Spleen (tissue), 11 donors: ENCODE results near the gene NUDT17. TPM values are rescaled to one million over a fixed set of nuclear protein-coding genes. Genes with fewer than 3 reads are reported as not detected.
"Not testable (repeated sequence)": the region's sequence is repeated elsewhere in the genome, so short reads cannot be mapped to it uniquely, and the experiment has no call there.

ENCODE experiments used
- DNase-seq: peaks from one replicate; pipeline ENCODE4 v3.0.0-alpha.2; 2020
- H3K27ac ChIP-seq, 8 donors: fragments of 200-600 bp; sonication (generic) in 7 of 8; 1 replicate in 4 of 8; 2 replicates in 4 of 8; pipeline versions ENCODE4 v1.5.0 to v1.8.0; 2016 to 2021; ENCODE audit warnings: inconsistent platforms in 4 of 8, mild to moderate bottlenecking in 4 of 8, moderate library complexity in 1 of 8
- H3K27me3 ChIP-seq, 7 donors: fragments of 200-600 bp; sonication (generic) in 6 of 7; replicated peaks in 1 of 7; 1 replicate in 4 of 7; 2 replicates in 3 of 7; pipeline versions ENCODE4 v1.5.0 to v1.8.0; 2016 to 2021; ENCODE audit warnings: inconsistent platforms in 3 of 7, mild to moderate bottlenecking in 1 of 7
- H3K36me3 ChIP-seq, 6 donors: fragments of 200-600 bp; sonication (generic) in 5 of 6; 1 replicate in 4 of 6; 2 replicates in 2 of 6; pipeline versions ENCODE4 v1.5.0 to v1.8.0; 2016 to 2021; ENCODE audit warnings: inconsistent platforms in 2 of 6
- H3K4me1 ChIP-seq, 6 donors: fragments of 200-600 bp; sonication (generic) in 5 of 6; 1 replicate in 3 of 6; 2 replicates in 3 of 6; pipeline versions ENCODE4 v1.5.0 to v1.8.0; 2016 to 2021; ENCODE audit warnings: inconsistent platforms in 3 of 6
- H3K4me3 ChIP-seq, 8 donors: fragments of 200-600 bp; sonication (generic) in 7 of 8; 1 replicate in 4 of 8; 2 replicates in 4 of 8; pipeline versions ENCODE4 v1.5.0 to v1.8.0; 2016 to 2021; ENCODE audit warnings: inconsistent platforms in 4 of 8, mild to moderate bottlenecking in 4 of 8, moderate library complexity in 2 of 8
- H3K9me3 ChIP-seq, 8 donors: fragments of 200-600 bp; sonication (generic) in 7 of 8; 1 replicate in 4 of 8; 2 replicates in 4 of 8; pipeline versions ENCODE4 v1.5.0 to v1.8.0; 2016 to 2021; ENCODE audit warnings: inconsistent platforms in 4 of 8
- CTCF ChIP-seq, 11 experiments: fragments of 200-600 bp in 7 of 11; fragments of 450-650 bp in 4 of 11; sonication (generic) in 4 of 11; IDR thresholded peaks in 8 of 11; conservative IDR thresholded peaks in 3 of 11; 1 replicate in 7 of 11; 2 replicates in 4 of 11; pipeline versions ENCODE4 v1.4.0 to v1.8.0; 2016 to 2021; ENCODE audit warnings: antibody characterized with exemption in 11 of 11, inconsistent platforms in 4 of 11, mild to moderate bottlenecking in 1 of 11
- POLR2A ChIP-seq, 3 donors: fragments of 450-650 bp; IDR thresholded peaks; one replicate each; pipeline ENCODE4 v1.5.1; 2017; ENCODE audit warnings: antibody characterized with exemption in 3 of 3, mild to moderate bottlenecking in 1 of 3
- POLR2AphosphoS5 ChIP-seq, 3 donors: sonication (generic); formaldehyde crosslinking; IDR thresholded peaks; one replicate each; pipeline ENCODE4 v1.5.1; 2017; ENCODE audit warnings: antibody characterized with exemption in 3 of 3
- WGBS, 5 donors: extraction: QIAGEN DNeasy Blood & Tissue Kit in 3 of 5; methylation state at CpG; one replicate each; pipeline versions ENCODE4 v1.1.5 to v1.1.7; 2013 to 2018; 5-methylcytosine and 5-hydroxymethylcytosine counted together
- intact Hi-C: fragments of 100-400 bp; cut with DNase I; formaldehyde crosslinking; loops from one replicate; pipeline ENCODE4 v1.15.0; 2023; ENCODE audit warnings: low total_unique reads
- polyA plus RNA-seq, 3 donors: library from polyadenylated mRNA; stranded (reverse); fragments of 200-250 nt; gene quantifications; one replicate each; pipeline ENCODE4 v1.2.1, GENCODE V29; 2013
- total RNA-seq, 7 donors: library from RNA; depleted of rRNA in 3 of 7; stranded (reverse); fragments of >200 nt in 3 of 7; fragmentation: NEBNext Ultra II Directional in 4 of 7; extraction: Animal tissue kit (Norgen Biotek cat#: 25700) in 4 of 7; gene quantifications; one replicate each; pipeline versions ENCODE4 v1.1.0 to v1.2.1, GENCODE V29; 2016 to 2021
- donor health status: healthy with polysubstance abuse.
- donor health status: DM: no; HTN: no; CAD: no; lungs with moderate emphysema.
- donor health status: DM: no; HTN: no; CAD: no.
- donor health status: Bipolar disorder and iron deficiency.
- donor health status: healthy.
- donor health status: DM: no; HTN: no; CAD: no.
- donor health status: DM: yes; HTN: yes; CAD: no.

NUDT17 gene
- total and polyA plus RNA-seq, 10 donors: 4.3 to 7.5 (median 5.3) TPM

- H3K9me3 ChIP-seq: no peaks in the 10 kb centered on the region
- intact Hi-C loops: no loop called here
These were observed 41.0 kb upstream of the NUDT17 start for GRCh38 chr1:145804235-145805045.

GRCh38 chr1:145805057-145805456 lies 40.4 kb upstream of the NUDT17 start:
- no peak for DNase-seq
- Histone ChIP-seq H3K27me3 (no peaks in the 10 kb centered on the region), H3K36me3 (peaks cover 0 to 10% (median 0%) of the 10 kb centered on the region in 6 donors), H3K4me1 (peaks cover 0 to 45% (median 11%) of the 10 kb centered on the region in 6 donors), H3K9me3 (no peaks in the 10 kb centered on the region), H3K27ac (no peak overlapping the region), H3K4me3 (no peak overlapping the region)
- TF ChIP-seq POLR2A (IDR thresholded peaks at IDR 0.05): no peak
- no peak for TF ChIP-seq CTCF (IDR thresholded peaks at IDR 0.05 in 8 of 11, conservative IDR thresholded peaks at IDR 0.05 in 3 of 11)
- TF ChIP-seq POLR2AphosphoS5 (IDR thresholded peaks at IDR 0.05): no peak
- intact Hi-C loops: no loop called here
- WGBS, 5 donors: 81 to 97% (median 83%) methylated on average over 1 of the region's 1 CpG

More at GRCh38 chr1:145804235-145805045, 41.0 kb upstream of the NUDT17 start:
- Histone ChIP-seq H3K4me3 (no peak overlapping the region), H3K27me3 (no peaks in the 10 kb centered on the region), H3K4me1 (peaks cover 0 to 45% (median 11%) of the 10 kb centered on the region in 6 donors), H3K27ac (no peak overlapping the region), H3K36me3 (peaks cover 0 to 14% (median 0%) of the 10 kb centered on the region in 6 donors)
- WGBS, 5 donors: 39 to 64% (median 60%) methylated on average over 3 of the region's 3 CpGs
- TF ChIP-seq POLR2A (IDR thresholded peaks at IDR 0.05) (no peak), POLR2AphosphoS5 (IDR thresholded peaks at IDR 0.05) (no peak), CTCF (IDR thresholded peaks at IDR 0.05 in 8 of 11, conservative IDR thresholded peaks at IDR 0.05 in 3 of 11) (no peak)
- no peak for DNase-seq

GRCh38 chr1:145806408-145806807 lies 39.0 kb upstream of the NUDT17 start:
- Histone ChIP-seq H3K27me3 (no peaks in the 10 kb centered on the region), H3K4me1 (peaks cover 0 to 45% (median 11%) of the 10 kb centered on the region in 6 donors), H3K4me3 (no peak overlapping the region), H3K27ac (no peak overlapping the region), H3K36me3 (peaks cover 0 to 10% (median 0%) of the 10 kb centered on the region in 6 donors), H3K9me3 (no peaks in the 10 kb centered on the region)
- intact Hi-C loops: no loop called here
- WGBS, 5 donors: 94 to 99% (median 97%) methylated on average over 4 of the region's 4 CpGs
- no peak for TF ChIP-seq CTCF (IDR thresholded peaks at IDR 0.05 in 8 of 11, conservative IDR thresholded peaks at IDR 0.05 in 3 of 11)
- no peak for TF ChIP-seq POLR2A (IDR thresholded peaks at IDR 0.05)
- TF ChIP-seq POLR2AphosphoS5 (IDR thresholded peaks at IDR 0.05): no peak
- no peak for DNase-seq

GRCh38 chr1:145806844-145807243 lies 38.6 kb upstream of the NUDT17 start:
- H3K9me3 ChIP-seq: no peaks in the 10 kb centered on the region
- peaks cover 0 to 45% (median 11%) of the 10 kb centered on the region in 6 donors for H3K4me1 ChIP-seq
- DNase-seq: no peak
- TF ChIP-seq CTCF (IDR thresholded peaks at IDR 0.05 in 8 of 11, conservative IDR thresholded peaks at IDR 0.05 in 3 of 11) (no peak), POLR2AphosphoS5 (IDR thresholded peaks at IDR 0.05) (no peak)
- whole genome bisulfite sequencing, 5 donors: 94 to 97% (median 96%) methylated on average over 7 of the region's 7 CpGs
- peaks cover 0 to 10% (median 0%) of the 10 kb centered on the region in 6 donors for H3K36me3 ChIP-seq
- no peak overlapping the region for H3K27ac ChIP-seq
- no peaks in the 10 kb centered on the region for H3K27me3 ChIP-seq
- intact Hi-C loops: no loop called here
- H3K4me3 ChIP-seq: no peak overlapping the region

- DNase-seq, intact Hi-C loops, H3K27me3 ChIP-seq, H3K27ac ChIP-seq, H3K36me3 ChIP-seq, H3K9me3 ChIP-seq, H3K4me3 ChIP-seq: not testable (repeated sequence)
- H3K4me1 ChIP-seq: peaks cover 0 to 19% (median 0%) of the 10 kb centered on the region in 6 donors
- 62 to 81% (median 74%) methylated on average over 4 to 6 of the region's 6 CpGs for WGBS, 5 donors
These were observed 32.2 kb upstream of the NUDT17 start for GRCh38 chr1:145812977-145813810.

GRCh38 chr1:145818095-145818494 lies 27.3 kb upstream of the NUDT17 start:
- H3K36me3 ChIP-seq, intact Hi-C loops, DNase-seq, H3K27ac ChIP-seq, H3K27me3 ChIP-seq, H3K9me3 ChIP-seq, H3K4me3 ChIP-seq: not testable (repeated sequence)
- 31 to 74% (median 47%) methylated on average over 2 to 4 of the region's 6 CpGs for WGBS, 5 donors
- H3K4me1 ChIP-seq: peaks cover 0 to 25% (median 0%) of the 10 kb centered on the region in 6 donors
